ENCODE results near the gene EIF4A3.
"Not testable (repeated sequence)": the region's sequence is repeated elsewhere in the genome, so short reads cannot be mapped to it uniquely, and the experiment has no call there.

Gene EIF4A3

GRCh38 chr17:80171681-80172080, 24.8 kb upstream of the EIF4A3 start:
- no peak for DNase-seq (ENCODE audit: low read depth in 2 of 2)

DNA sequence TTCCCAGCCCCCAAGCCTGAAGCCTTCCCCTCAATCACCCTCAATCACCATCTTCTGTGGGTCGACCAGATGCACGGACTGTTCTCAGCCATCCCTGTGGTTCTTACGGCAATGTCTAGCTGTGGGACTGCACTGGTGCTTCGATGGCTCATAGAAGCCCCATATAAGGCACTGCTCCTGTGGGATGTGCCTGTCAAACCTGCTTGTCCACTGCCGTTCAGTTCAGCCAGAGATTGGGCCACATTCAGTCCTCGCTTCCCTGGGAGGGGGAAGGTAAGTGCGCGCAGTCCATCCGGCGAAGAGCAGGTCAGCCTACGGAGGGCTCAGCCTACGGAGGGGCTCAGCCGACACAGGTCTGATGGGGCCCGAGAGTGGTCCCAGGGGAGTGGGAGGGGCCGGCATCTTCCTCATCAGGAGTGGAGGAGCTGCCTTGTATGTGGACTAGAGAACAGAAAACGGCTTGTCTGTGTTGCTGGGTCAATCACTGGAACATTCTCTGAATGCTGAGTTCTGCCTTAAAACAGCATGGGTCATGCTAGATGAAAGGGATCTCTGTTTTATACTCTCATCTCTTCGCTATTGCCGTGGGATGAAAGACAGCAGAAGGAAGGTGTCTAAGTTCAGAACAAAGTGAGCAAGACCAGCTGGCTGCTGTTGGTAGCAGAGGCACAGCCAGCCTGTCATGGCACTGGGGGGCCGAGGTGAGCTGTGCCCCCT, 23.0 kb upstream of the EIF4A3 start, which contains the start of gene CARD14:
Gene CARD14 (plus strand): TSS at position 247 of the 717 bp plus-strand sequence. CDS start 11,409 bp downstream, outside the sequence.
- DNase-seq (ENCODE audit: low read depth in 2 of 2): no peak

GRCh38 chr17:80169107-80169506, 22.2 kb upstream of the EIF4A3 start:
- DNase-seq (ENCODE audit: low read depth in 2 of 2): no peak

DNA sequence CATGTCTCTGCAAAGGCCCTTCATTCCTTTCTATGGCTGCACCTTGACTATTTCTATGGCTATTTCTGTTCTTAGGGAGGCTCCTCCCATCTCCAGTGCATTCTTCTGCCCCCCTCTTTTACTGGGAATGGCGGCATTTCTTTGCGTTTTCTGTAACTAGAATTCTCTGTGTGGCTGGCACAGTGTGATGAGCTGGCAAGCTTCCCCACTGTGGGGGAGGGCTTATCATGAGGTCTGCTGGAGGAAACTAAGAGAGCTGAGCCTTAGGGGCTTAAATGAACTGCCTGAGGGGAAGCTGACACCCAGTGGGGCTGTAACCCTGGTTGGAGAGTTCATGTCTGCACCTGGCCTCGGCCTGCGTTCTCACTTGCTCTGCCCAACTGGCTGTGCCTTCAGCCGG, 21.4 kb upstream of the EIF4A3 start:
- no peak for DNase-seq (ENCODE audit: low read depth in 2 of 2)

DNA sequence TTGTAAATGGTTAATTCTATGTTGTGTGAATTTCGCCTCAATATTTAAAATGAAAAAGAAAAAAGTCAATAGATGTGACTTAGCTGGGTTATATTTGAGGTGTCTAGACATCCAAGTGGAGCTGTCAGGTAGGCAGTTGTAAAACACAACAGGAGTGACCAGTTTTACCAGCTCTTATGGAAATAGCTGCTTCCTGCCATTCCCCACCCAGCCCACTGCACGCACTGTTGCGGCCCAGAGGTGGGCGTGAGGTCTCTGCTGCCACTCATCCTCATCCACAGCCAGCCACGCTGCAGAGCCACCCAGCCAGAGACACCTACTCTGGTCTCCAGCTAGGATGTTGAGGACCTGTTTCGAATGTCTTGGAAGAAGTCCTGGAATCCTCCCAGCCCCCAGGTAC, 19.5 kb upstream of the EIF4A3 start:
- no peak for DNase-seq (ENCODE audit: low read depth in 2 of 2)

DNA sequence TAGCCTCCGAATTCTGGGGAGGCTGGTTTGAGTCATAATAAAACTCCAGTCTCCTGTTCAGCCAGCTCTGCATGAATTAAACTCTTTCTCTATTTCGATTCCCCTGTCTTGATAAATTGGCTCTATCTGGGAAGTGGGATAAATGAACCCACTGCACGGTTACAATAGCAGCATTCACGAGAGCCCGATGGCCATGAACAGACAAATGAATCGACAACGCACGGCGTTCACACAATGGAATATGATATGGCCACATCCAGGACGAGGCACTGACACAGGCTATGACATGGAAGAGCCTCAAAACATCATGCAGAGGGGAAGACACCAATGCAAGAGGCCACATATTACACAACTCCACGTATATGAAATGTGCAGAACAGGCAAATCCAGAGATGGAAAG, 17.3 kb upstream of the EIF4A3 start:
- DNase-seq (ENCODE audit: low read depth in 2 of 2): no peak

DNA sequence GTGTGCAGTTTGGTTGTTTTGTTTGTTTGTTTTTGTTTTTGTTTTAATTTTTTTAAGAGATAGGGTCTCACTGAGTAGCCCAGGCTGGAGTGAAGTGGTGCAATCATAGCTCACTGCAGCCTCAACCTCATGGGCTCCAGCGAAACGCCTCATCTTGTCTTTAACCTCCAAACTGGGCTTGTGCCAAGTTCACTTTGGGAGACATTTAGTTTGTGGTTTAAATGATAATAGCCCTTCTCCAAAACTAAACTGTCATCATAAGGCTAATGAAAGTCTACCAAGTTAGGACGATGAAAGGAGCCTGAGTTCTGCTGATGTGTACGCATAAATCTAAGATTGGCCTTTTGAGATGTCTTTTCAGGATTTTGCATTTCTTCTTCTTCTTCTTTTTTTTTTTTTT, 16.4 kb upstream of the EIF4A3 start:
- no peak for DNase-seq (ENCODE audit: low read depth in 2 of 2)

DNA sequence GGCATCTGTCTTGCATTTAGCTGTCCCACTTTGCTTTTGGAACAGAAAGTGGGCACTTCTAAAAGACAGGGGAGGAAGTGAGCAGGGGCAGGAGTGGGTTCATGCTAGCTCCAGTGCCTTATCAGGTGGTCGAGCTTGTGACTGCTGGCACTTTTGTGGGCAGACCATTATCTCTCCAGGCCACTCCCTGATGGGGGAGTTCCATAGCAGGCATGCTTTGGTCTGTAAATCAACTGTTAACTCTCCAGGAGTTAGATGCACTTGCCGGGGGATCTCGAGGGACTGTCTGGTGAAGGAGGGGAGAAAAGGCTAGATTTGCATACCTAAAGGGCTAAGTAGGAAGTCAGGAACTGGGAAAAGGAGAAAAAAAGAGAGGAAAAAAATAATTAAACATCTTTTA, 13.6 kb upstream of the EIF4A3 start:
- DNase-seq (ENCODE audit: low read depth in 2 of 2): no peak

DNA sequence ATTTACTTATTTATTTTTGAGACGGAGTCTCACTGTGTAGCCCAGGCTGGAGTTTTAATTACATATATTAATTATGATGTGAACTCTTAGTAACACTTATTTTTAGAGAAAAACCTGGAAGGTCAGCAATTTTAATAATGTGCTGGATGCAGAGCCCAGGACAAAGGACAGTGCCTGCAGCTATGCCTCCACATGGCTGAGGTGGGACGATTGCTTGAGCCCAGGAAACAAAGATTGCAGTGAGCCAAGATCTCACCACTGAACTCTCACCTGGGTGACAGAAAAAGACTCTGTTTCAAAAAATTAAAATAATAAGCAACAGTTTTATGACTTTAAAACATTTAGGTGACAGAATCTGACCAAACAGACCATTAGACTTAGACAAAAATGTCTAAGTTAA, 11.9 kb upstream of the EIF4A3 start:
- no peak for DNase-seq (ENCODE audit: low read depth in 2 of 2)

- not testable (repeated sequence) for DNase-seq (ENCODE audit: low read depth in 2 of 2)
Measured at GRCh38 chr17:80155600-80155999, 8.7 kb upstream of the EIF4A3 start.

DNA sequence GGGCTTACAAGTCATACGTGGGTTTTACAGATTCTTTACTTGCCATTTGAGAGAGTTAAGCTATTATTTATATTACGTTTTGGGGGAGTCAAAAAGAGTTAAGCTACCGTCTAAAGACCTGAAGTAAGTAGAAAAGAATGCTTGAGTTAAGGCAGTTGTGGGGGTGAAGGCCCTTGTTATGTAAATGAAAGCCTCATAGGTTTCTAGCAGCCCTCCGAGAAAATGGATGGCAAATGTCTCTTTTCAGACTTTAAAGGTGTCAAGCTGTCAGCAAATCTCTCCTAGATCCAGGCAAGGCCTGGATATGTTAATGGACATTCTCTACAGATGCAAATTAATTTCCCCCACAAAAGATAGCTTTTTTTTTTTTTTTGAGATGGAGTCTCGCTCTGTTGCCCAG, 7.2 kb upstream of the EIF4A3 start:
- no peak for DNase-seq (ENCODE audit: low read depth in 2 of 2)

- DNase-seq (ENCODE audit: low read depth in 2 of 2): no peak
Measured at GRCh38 chr17:80153004-80153403, 6.1 kb upstream of the EIF4A3 start.

GRCh38 chr17:80152081-80152702, 5.3 kb upstream of the EIF4A3 start:
- no peak for DNase-seq (ENCODE audit: low read depth in 2 of 2)

DNA sequence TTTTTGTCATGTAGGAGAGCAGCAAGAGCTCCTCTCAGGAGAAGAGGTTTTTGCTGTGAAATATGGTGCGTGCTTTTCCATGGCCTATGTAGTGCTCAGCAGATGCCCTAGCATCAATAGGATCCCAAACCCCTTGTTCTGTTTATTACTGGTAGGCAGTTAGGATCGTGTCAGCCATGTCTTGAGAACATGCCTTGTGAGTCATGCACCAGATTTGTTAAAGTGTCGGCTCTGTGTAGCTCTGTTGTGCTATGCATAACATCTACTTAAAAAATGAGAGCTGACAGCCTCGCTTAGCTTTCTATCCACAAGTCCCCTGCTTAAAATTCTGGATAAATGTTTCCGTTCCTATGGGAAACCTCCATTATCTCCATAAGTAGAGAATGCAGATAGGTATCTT, 4.4 kb upstream of the EIF4A3 start:
- DNase-seq (ENCODE audit: low read depth in 2 of 2): no peak

- no peak for DNase-seq (ENCODE audit: low read depth in 2 of 2)
Measured at GRCh38 chr17:80146121-80147034, 550 bp downstream of the EIF4A3 start.

GRCh38 chr17:80145076-80146075, 1.6 kb downstream of the EIF4A3 start:
- no peak for DNase-seq (ENCODE audit: low read depth in 2 of 2)

GRCh38 chr17:80142929-80143328, 4.0 kb downstream of the EIF4A3 start:
- no peak for DNase-seq (ENCODE audit: low read depth in 2 of 2)

GRCh38 chr17:80141463-80142165, 5.3 kb downstream of the EIF4A3 start:
- no peak for DNase-seq (ENCODE audit: low read depth in 2 of 2)

DNA sequence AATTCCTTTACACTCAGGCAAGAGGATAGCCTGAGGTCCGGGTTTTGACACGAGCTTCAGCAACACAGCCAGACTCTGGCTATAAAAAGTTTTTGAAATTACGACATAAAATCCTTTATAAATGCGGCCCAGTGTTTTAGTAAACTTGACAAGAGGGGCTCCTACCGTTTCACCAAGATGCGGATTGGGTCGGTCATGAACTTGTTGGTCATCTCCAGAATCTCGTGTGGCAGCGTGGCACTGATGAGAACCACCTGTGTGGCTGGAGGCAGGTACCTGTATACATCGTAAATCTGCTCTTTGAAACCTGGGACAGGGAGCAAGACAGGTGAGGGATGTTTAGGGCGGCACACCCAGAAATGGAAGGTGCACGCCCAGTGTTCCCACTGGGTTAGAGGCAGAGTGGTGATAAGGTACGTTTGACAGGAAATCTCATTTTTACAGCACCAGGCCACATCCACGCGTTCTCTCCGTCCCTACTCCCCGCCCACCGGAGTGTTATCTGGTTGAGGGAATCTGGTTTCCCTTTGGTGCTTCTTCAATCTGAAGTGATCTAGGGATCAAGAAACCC, 8.0 kb downstream of the EIF4A3 start:
- DNase-seq (ENCODE audit: low read depth in 2 of 2): no peak

GRCh38 chr17:80137131-80137530, 9.8 kb downstream of the EIF4A3 start:
- DNase-seq (ENCODE audit: low read depth in 2 of 2): no peak
